Subcutaneous abdominal adipose tissue (tissue), 5 donors: ENCODE data around the gene HOXB3.

Source experiments
- H3K27ac ChIP-seq: one replicate; pipeline ENCODE4 v1.7.0; 2013; ENCODE audit warnings: low read depth, mild to moderate bottlenecking, inconsistent platforms, low read length, moderate library complexity
- H3K27me3 ChIP-seq, 5 donors: one replicate each; pipeline ENCODE4 v1.7.0; 2013; ENCODE audit warnings: low read length in 5 of 5, inconsistent platforms in 1 of 5; ENCODE audit not compliant: control insufficient read depth in 5 of 5, insufficient read depth in 4 of 5
- H3K36me3 ChIP-seq, 5 donors: one replicate each; pipeline ENCODE4 v1.7.0; 2013; ENCODE audit warnings: low read length in 5 of 5; ENCODE audit not compliant: control insufficient read depth in 5 of 5, insufficient read depth in 5 of 5
- H3K4me1 ChIP-seq, 5 donors: one replicate each; pipeline ENCODE4 v1.7.0; 2013; ENCODE audit warnings: low read length in 5 of 5, mild to moderate bottlenecking in 3 of 5, moderate library complexity in 1 of 5; ENCODE audit not compliant: control insufficient read depth in 5 of 5, insufficient read depth in 5 of 5
- H3K4me3 ChIP-seq, 5 donors: one replicate each; pipeline ENCODE4 v1.7.0; 2013; ENCODE audit warnings: low read length in 5 of 5, low read depth in 1 of 5
- H3K9ac ChIP-seq, 5 donors: one replicate each; pipeline ENCODE4 v1.7.0; 2013; ENCODE audit warnings: low read length in 5 of 5, mild to moderate bottlenecking in 4 of 5, moderate library complexity in 3 of 5
- H3K9me3 ChIP-seq, 5 donors: one replicate each; pipeline ENCODE4 v1.7.0; 2013; ENCODE audit warnings: low read length in 5 of 5; ENCODE audit not compliant: control insufficient read depth in 5 of 5
- donor health status: healthy.
- donor health status: healthy.
- donor health status: healthy.
- donor health status: healthy.
- donor health status: healthy.

HOXB3 gene

GRCh38 chr17:48630925-48631692 lies 41.1 kb upstream of the HOXB3 start:
- Histone ChIP-seq H3K9ac (no peak overlapping the region), H3K27me3 (peaks cover 72 to 91% (median 90%) of the 10 kb centered on the region in 5 donors), H3K9me3 (no peaks in the 10 kb centered on the region), H3K36me3 (no peaks in the 10 kb centered on the region), H3K4me1 (peaks cover 0 to 17% (median 11%) of the 10 kb centered on the region in 5 donors), H3K4me3 (no peak overlapping the region), H3K27ac (no peak overlapping the region)

- Histone ChIP-seq H3K4me1 (peaks cover 2 to 25% (median 17%) of the 10 kb centered on the region in 5 donors), H3K27me3 (peaks cover 63 to 83% (median 81%) of the 10 kb centered on the region in 5 donors), H3K36me3 (no peaks in the 10 kb centered on the region), H3K4me3 (no peak overlapping the region), H3K27ac (no peak overlapping the region), H3K9ac (no peak overlapping the region), H3K9me3 (no peaks in the 10 kb centered on the region)
These were observed 40.2 kb upstream of the HOXB3 start for GRCh38 chr17:48630009-48630924.

GRCh38 chr17:48629411-48629759 lies 39.3 kb upstream of the HOXB3 start:
- H3K4me3 ChIP-seq, result no peak overlapping the region
- H3K4me1 ChIP-seq, result peaks cover 2 to 33% (median 25%) of the 10 kb centered on the region in 5 donors
- no peak overlapping the region for H3K9ac ChIP-seq
- H3K36me3 ChIP-seq, result no peaks in the 10 kb centered on the region
- no peak overlapping the region for H3K27ac ChIP-seq
- H3K9me3 ChIP-seq, result no peaks in the 10 kb centered on the region
- H3K27me3 ChIP-seq, result peaks cover 63 to 81% (median 77%) of the 10 kb centered on the region in 5 donors

- no peak overlapping the region for H3K27ac ChIP-seq
- H3K4me3 ChIP-seq, result no peak overlapping the region
- no peaks in the 10 kb centered on the region for H3K9me3 ChIP-seq
- H3K4me1 ChIP-seq, result peaks cover 2 to 32% (median 25%) of the 10 kb centered on the region in 5 donors
- no peaks in the 10 kb centered on the region for H3K36me3 ChIP-seq
- peaks cover 64 to 83% (median 78%) of the 10 kb centered on the region in 5 donors for H3K27me3 ChIP-seq
- no peak overlapping the region for H3K9ac ChIP-seq
These were observed 38.8 kb upstream of the HOXB3 start for GRCh38 chr17:48628649-48629410.

GRCh38 chr17:48627623-48628521 lies 37.8 kb upstream of the HOXB3 start:
- no peaks in the 10 kb centered on the region for H3K9me3 ChIP-seq
- H3K36me3 ChIP-seq, result no peaks in the 10 kb centered on the region
- no peak overlapping the region for H3K4me3 ChIP-seq
- H3K27me3 ChIP-seq, result peaks cover 66 to 83% (median 76%) of the 10 kb centered on the region in 5 donors
- no peak overlapping the region for H3K27ac ChIP-seq
- H3K9ac ChIP-seq, result no peak overlapping the region
- H3K4me1 ChIP-seq, result peaks cover 2 to 26% (median 23%) of the 10 kb centered on the region in 5 donors

- Histone ChIP-seq H3K27me3 (peaks cover 66 to 82% (median 74%) of the 10 kb centered on the region in 5 donors), H3K36me3 (no peaks in the 10 kb centered on the region), H3K4me1 (peaks cover 2 to 26% (median 23%) of the 10 kb centered on the region in 5 donors), H3K4me3 (peak overlapping the region in 1 of 5 donors; percentile 70), H3K9me3 (no peaks in the 10 kb centered on the region), H3K27ac (no peak overlapping the region), H3K9ac (no peak overlapping the region)
These were observed 37.1 kb upstream of the HOXB3 start for GRCh38 chr17:48627118-48627597.

GRCh38 chr17:48626245-48627117 lies 36.4 kb upstream of the HOXB3 start, which contains the start of gene HOXB9:
Gene HOXB9 (minus strand): TSS chr17:48626358. CDS start chr17:48626269, 89 bp downstream.
- Histone ChIP-seq H3K27ac (no peak within 1 kb of the TSS), H3K9me3 (no peaks in the 10 kb centered on the region), H3K27me3 (peaks cover 68 to 83% (median 71%) of the 10 kb centered on the region in 5 donors), H3K4me3 (peak within 1 kb of the TSS; percentile 48 to 70 (median 66)), H3K4me1 (peaks cover 2 to 26% (median 23%) of the 10 kb centered on the region in 5 donors), H3K9ac (peak within 1 kb of the TSS in 3 of 5 donors; percentile 41 to 55 (median 54)), H3K36me3 (no peaks in the 10 kb centered on the region)

- no peak overlapping the region for H3K27ac ChIP-seq
These were observed 35.6 kb upstream of the HOXB3 start for GRCh38 chr17:48625495-48626244.

More at GRCh38 chr17:48625495-48626244, 35.6 kb upstream of the HOXB3 start:
- Histone ChIP-seq H3K9ac (peak overlapping the region in 3 of 5 donors; percentile 41 to 55 (median 54)), H3K4me1 (peaks cover 2 to 26% (median 23%) of the 10 kb centered on the region in 5 donors), H3K27me3 (peaks cover 62 to 83% (median 70%) of the 10 kb centered on the region in 5 donors), H3K36me3 (no peaks in the 10 kb centered on the region), H3K4me3 (peak overlapping the region; percentile 48 to 70 (median 66)), H3K9me3 (no peaks in the 10 kb centered on the region)
